Measurements from ENCODE around the gene ATAD2B.

ATAD2B gene

GRCh38 chr2:23777826-23778225 is 149.1 kb downstream of the ATAD2B start:
- no peak for TF ChIP-seq CTCF (IDR thresholded peaks at IDR 0.05; ENCODE audit: low read depth, low read length)

GRCh38 chr2:23776021-23776420 is 150.9 kb downstream of the ATAD2B start:
- no peak overlapping the region for H3K4me3 ChIP-seq (ENCODE audit: low read depth, low read length)
- no peak for TF ChIP-seq CTCF (IDR thresholded peaks at IDR 0.05; ENCODE audit: low read depth, low read length)

More at GRCh38 chr2:23777826-23778225, 149.1 kb downstream of the ATAD2B start:
- H3K4me3 ChIP-seq (ENCODE audit: low read depth, low read length) = no peak overlapping the region

GRCh38 chr2:23772684-23773083 is 154.2 kb downstream of the ATAD2B start:
- no peak for TF ChIP-seq CTCF (IDR thresholded peaks at IDR 0.05; ENCODE audit: low read depth, low read length)
- H3K4me3 ChIP-seq (ENCODE audit: low read depth, low read length) = no peak overlapping the region

- TF ChIP-seq CTCF (IDR thresholded peaks at IDR 0.05; ENCODE audit: low read depth, low read length) = no peak
- no peak overlapping the region for H3K4me3 ChIP-seq (ENCODE audit: low read depth, low read length)
These were observed 154.9 kb downstream of the ATAD2B start for GRCh38 chr2:23772056-23772455.

- no peak for TF ChIP-seq CTCF (IDR thresholded peaks at IDR 0.05; ENCODE audit: low read depth, low read length)
- H3K4me3 ChIP-seq (ENCODE audit: low read depth, low read length) = no peak overlapping the region
These were observed 157.6 kb downstream of the ATAD2B start for GRCh38 chr2:23769364-23769763.

- no peak overlapping the region for H3K4me3 ChIP-seq (ENCODE audit: low read depth, low read length)
- TF ChIP-seq CTCF (IDR thresholded peaks at IDR 0.05; ENCODE audit: low read depth, low read length) = no peak
These were observed 158.9 kb downstream of the ATAD2B start for GRCh38 chr2:23767876-23768621.

- no peak for TF ChIP-seq CTCF (IDR thresholded peaks at IDR 0.05; ENCODE audit: low read depth, low read length)
- H3K4me3 ChIP-seq (ENCODE audit: low read depth, low read length) = no peak overlapping the region
These were observed 164.8 kb downstream of the ATAD2B start for GRCh38 chr2:23762141-23762540.

Measured in WI38 (cell line).